ENCODE data around the gene DICER1. TPM values are rescaled to one million over a fixed set of nuclear protein-coding genes. Genes with fewer than 3 reads are reported as not detected.

Gene DICER1
- total RNA-seq, 4 donors from 2014 or later = 54.5 to 94.8 (median 83.8) TPM

DNA sequence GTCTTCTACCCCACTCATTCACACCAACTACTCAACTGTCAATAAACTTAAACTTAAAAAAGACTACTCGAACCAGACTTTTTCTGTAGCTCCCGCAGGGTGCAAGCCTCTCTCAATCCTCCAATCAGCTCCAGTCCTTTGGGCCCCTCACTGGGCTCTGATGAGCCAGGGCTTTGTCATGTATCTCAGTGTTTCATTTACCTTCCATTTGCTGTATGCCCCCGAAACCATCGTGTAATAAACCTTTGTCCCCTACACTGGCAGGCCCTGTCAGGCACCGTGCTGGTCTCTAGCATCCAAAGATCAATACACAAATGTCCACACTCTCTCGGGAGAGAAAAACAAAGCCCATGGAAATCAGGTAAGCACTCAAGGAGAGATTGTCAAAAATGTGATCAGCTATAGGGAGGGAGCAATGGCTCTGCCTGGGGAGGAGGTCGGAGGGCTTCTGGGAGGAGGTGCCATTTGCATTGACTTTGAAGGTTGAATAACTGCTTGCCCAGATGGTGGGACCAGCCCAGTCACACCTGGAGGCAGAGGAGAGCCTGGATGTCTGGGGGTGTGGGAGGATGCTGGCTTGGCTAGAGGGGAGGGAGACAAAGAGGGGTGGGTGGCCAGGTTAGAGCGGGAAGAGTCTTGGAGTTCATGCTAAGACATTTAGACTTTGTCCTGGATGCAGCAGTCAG lies 42.1 kb upstream of the DICER1 start:
- H3K36me3 ChIP-seq = peaks cover 0 to 60% (median 4%) of the 10 kb centered on the region in 3 donors
- H3K27ac ChIP-seq = no peak overlapping the region
- DNase-seq (ENCODE audit: low spot score in 2 of 2) = no peak
- 75 to 80% methylated on average over 8 of the region's 8 CpGs for WGBS, 2 donors
- H3K4me1 ChIP-seq = no peaks in the 10 kb centered on the region
- no peak overlapping the region for H3K4me3 ChIP-seq
- no peak for TF ChIP-seq POLR2A (IDR thresholded peaks at IDR 0.05)
- TF ChIP-seq EP300 (IDR thresholded peaks at IDR 0.05) = no peak
- TF ChIP-seq, protein P1, sequence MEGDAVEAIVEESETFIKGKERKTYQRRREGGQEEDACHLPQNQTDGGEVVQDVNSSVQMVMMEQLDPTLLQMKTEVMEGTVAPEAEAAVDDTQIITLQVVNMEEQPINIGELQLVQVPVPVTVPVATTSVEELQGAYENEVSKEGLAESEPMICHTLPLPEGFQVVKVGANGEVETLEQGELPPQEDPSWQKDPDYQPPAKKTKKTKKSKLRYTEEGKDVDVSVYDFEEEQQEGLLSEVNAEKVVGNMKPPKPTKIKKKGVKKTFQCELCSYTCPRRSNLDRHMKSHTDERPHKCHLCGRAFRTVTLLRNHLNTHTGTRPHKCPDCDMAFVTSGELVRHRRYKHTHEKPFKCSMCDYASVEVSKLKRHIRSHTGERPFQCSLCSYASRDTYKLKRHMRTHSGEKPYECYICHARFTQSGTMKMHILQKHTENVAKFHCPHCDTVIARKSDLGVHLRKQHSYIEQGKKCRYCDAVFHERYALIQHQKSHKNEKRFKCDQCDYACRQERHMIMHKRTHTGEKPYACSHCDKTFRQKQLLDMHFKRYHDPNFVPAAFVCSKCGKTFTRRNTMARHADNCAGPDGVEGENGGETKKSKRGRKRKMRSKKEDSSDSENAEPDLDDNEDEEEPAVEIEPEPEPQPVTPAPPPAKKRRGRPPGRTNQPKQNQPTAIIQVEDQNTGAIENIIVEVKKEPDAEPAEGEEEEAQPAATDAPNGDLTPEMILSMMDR (IDR thresholded peaks at IDR 0.05) = no peak
- no peaks in the 10 kb centered on the region for H3K27me3 ChIP-seq
- no peaks in the 10 kb centered on the region for H3K9me3 ChIP-seq

DNA sequence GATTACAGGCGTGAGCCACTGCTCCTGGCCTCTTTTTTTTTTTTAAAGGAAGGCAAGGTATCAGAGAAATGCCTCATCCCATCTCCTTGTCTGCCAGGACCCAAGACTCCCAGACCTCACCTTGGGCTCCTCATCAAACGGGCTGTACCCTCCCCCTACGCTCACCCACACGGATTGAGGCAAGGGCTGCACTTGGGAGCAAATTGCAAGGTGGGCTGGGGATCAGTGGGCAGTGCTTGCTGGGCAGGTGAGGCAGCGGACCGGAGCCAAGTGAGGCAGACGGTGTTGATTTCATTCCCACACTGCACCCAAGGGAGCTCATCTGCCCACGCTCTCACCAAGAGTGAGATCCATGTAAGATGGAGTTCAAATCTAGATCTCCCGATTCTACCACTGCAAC lies 41.0 kb upstream of the DICER1 start:
- H3K27me3 ChIP-seq = no peaks in the 10 kb centered on the region
- TF ChIP-seq, protein P1 (IDR thresholded peaks at IDR 0.05) = no peak
- TF ChIP-seq POLR2A (IDR thresholded peaks at IDR 0.05) (no peak), EP300 (IDR thresholded peaks at IDR 0.05) (no peak)
- peaks cover 0 to under 1% (median 0%) of the 10 kb centered on the region in 4 donors for H3K4me1 ChIP-seq
- H3K9me3 ChIP-seq = no peaks in the 10 kb centered on the region
- 93% methylated on average over 9 of the region's 9 CpGs for WGBS, 2 donors
- H3K36me3 ChIP-seq = peaks cover 0 to 58% (median 4%) of the 10 kb centered on the region in 3 donors
- no peak overlapping the region for H3K27ac ChIP-seq
- no peak for DNase-seq (ENCODE audit: low spot score in 2 of 2)
- no peak overlapping the region for H3K4me3 ChIP-seq

DNA sequence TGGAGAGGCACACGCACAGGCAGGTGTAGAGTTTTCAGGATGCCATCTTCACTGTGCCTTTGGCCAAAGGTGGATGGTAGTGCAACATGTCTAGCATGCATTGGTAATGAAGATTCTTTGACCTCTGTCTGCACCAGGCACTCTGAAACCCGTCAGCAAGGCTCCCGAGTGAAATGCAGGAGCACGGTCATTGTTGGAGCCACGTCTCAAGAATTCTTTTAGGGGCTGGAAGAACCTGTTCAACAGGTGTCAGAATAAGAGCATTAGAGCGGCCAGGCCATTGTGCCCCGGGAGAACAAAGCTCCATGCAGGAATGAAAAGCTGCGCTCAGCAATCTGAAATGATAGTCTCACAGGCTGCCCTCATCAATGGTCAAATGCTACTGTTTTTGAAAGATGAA lies 40.2 kb upstream of the DICER1 start:
- TF ChIP-seq EP300 (IDR thresholded peaks at IDR 0.05) (no peak), POLR2A (IDR thresholded peaks at IDR 0.05) (no peak)
- TF ChIP-seq, protein P1 (IDR thresholded peaks at IDR 0.05) = no peak
- no peak for DNase-seq (ENCODE audit: low spot score in 2 of 2)
- Histone ChIP-seq H3K9me3 (no peaks in the 10 kb centered on the region), H3K27ac (no peak overlapping the region), H3K27me3 (no peaks in the 10 kb centered on the region), H3K36me3 (peaks cover 0 to 58% (median under 1%) of the 10 kb centered on the region in 3 donors), H3K4me1 (peaks cover 0 to 4% (median 0%) of the 10 kb centered on the region in 4 donors), H3K4me3 (no peak overlapping the region)
- 80 to 86% methylated on average over 8 of the region's 8 CpGs for WGBS, 2 donors

DNA sequence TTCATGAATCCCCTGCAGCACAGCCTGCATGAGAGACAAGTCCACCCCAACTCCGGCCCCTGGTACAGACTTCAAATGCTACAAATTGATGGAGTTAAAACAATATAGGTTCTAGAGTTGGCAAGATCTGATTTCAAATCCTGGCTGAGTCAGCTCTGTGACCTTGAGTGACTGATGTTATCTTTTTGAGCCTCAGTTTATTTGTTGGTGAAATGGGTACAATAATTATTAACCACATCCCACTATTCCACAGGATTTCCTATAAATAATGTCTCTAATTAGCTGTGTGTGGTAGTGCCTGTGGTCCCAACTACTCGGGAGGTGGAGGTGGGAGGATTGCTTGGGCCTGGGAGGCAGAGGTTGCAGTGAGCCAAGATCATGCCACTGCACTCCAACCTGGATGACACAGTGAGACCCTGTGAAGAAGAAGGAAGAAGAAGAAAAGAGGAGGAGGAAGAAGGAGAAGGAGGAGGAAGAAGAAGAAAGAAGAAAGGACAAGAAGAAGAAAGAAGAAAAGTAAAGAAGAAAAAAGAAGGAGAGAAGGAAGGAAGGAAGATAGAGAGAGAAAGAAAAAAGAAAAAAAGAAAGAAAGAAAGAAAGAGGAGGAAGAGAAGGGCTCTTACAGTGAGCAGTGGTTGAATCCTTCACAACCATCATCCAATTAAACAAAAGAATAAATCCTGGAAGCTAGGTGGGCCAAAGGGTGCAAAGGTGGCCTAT lies 39.7 kb upstream of the DICER1 start:
- WGBS, 2 donors = 88 to 90% methylated on average over 2 of the region's 2 CpGs
- H3K36me3 ChIP-seq = peaks cover 0 to 57% (median 0%) of the 10 kb centered on the region in 3 donors
- H3K4me1 ChIP-seq = peaks cover 0 to 4% (median 0%) of the 10 kb centered on the region in 4 donors
- no peak overlapping the region for H3K27ac ChIP-seq
- no peaks in the 10 kb centered on the region for H3K9me3 ChIP-seq
- no peaks in the 10 kb centered on the region for H3K27me3 ChIP-seq
- no peak for DNase-seq (ENCODE audit: low spot score in 2 of 2)
- H3K4me3 ChIP-seq = no peak overlapping the region
- no peak for TF ChIP-seq POLR2A (IDR thresholded peaks at IDR 0.05)

DNA sequence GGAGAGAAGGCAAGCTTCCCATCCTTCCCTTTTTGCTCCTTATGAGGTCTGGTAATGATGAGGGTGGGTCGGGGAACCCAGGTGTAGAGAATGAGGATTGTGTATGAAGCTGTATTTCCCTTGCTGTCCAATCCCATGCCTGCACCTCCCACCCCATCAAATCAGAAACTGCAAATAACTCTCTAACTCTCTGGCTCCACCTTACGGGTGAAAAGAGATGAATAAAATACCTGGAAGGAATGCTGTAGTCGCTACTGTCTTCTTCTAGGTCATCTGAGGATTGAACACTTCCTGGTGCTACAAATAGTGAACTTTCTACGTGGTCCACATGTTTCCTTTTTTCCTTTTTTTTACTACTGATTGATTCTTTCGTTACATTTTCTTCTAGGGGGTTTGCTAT lies 38.9 kb upstream of the DICER1 start:
- TF ChIP-seq POLR2A (IDR thresholded peaks at IDR 0.05) = no peak
- TF ChIP-seq EP300 (IDR thresholded peaks at IDR 0.05) = no peak
- TF ChIP-seq, protein P1 (IDR thresholded peaks at IDR 0.05) = peak in 1 of 5 experiments; percentile 5
- Histone ChIP-seq H3K27ac (no peak overlapping the region), H3K4me3 (no peak overlapping the region), H3K4me1 (peaks cover 0 to 4% (median 0%) of the 10 kb centered on the region in 4 donors), H3K36me3 (peaks cover 0 to 58% (median 0%) of the 10 kb centered on the region in 3 donors), H3K27me3 (no peaks in the 10 kb centered on the region), H3K9me3 (no peaks in the 10 kb centered on the region)
- DNase-seq (ENCODE audit: low spot score in 2 of 2) = no peak
- WGBS, 2 donors = 49 to 55% methylated on average over 5 of the region's 5 CpGs
